Measurements from ENCODE around the gene RAPGEF2.
A peak's percentile ranks its signal among the peaks of the same experiment; 100 is the strongest.
"Not testable (repeated sequence)": the region's sequence is repeated elsewhere in the genome, so short reads cannot be mapped to it uniquely, and the experiment has no call there.

Gene RAPGEF2

DNA sequence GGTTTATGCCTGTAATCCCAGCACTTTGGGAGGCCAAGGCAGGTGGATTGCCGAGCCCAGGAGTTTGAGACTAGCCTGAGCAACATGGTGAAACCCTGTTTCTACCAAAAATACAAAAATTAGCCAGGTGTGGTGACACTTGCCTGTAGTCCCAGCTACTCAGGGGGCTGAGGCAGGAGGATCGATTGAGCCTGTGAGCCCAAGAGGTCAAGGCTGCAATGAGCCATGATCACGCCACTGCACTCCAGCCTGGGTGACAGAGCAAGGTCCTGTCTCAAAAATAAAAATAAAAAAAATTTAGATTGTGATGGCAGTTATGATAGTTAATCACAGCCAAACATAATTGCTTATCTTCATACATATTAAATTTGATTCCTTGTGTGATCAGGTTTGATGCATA lies 58.6 kb downstream of the RAPGEF2 start:
- DNase-seq (ENCODE audit: low spot score) = not testable (repeated sequence)

DNA sequence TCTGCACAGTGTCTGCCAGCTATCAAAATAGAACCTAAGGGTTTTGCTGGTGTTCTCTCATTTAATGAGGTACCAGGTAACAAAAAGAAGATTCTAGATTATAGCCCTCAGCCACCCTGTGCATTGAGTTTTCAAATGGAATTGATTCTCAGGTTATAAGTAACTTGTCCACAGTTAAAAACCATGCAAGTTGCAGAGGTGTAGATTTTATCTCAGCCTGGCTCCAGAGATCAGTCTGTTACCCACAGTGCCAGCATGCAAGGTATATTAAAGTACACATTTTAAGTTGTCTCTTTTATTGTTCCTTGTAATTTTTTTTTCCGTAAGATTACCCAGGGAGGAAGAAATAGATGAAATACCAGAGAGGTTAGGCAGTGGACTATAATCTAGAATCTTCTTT lies 59.7 kb downstream of the RAPGEF2 start:
- DNase-seq (ENCODE audit: low spot score) = no peak

DNA sequence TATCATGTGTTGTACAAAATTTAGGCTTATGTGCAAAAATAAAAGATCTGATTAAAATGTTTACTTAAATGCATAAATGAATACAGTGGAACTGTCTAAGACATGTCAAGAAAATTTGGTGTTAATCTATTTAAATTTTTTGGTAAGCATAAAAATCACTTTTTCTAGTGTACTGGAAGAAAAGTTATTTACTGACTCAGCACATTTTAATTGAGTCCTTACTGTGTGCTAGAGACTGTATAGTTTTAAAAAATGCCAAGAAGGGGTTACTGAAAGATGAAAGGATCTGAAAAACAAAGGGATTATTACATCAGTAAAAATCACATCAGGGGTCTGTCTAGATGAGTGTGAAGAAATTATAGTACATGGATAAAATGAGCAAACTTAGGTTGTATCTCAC lies 60.6 kb downstream of the RAPGEF2 start:
- no peak for DNase-seq (ENCODE audit: low spot score)

DNA sequence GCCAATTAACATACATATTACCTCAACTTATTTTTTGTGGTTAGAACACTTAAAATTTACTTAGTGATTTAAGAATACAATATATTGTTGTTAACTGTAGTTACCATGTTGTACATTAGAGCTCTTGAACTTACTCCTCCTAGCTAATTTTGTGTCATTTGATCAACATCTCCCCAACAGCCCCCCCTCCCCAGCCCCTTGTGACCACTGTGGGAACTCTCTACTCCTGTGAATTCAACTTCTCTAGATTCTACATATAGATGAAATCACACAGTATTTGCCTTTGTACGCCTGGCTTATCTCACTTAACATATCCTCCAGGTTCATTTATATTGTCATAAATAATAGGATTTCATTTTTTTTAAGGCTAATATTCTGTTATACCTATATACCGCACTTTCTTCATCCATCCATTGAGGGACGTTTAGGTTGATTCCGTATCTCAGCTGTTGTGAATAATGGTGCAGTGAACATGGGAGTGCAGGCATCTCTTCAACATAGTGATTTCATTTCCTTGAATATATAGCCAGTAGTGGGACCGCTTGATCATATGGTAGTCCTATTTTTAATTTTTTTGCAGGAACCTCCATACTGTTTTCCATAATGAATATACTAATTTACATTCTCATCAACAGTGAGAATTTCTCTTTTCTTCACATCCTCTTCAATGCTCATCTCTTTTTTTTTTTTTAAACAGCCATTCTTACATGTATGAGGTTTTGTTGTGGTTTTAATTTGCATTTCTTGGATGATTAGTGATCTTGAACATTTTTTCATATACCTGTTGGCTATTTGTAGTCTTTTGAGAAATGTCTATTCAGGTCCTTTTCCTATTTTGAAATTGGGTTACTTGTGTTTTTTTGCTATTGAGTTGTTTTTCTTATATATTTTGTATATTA lies 66.8 kb downstream of the RAPGEF2 start:
- DNase-seq (ENCODE audit: low spot score) = no peak

DNA sequence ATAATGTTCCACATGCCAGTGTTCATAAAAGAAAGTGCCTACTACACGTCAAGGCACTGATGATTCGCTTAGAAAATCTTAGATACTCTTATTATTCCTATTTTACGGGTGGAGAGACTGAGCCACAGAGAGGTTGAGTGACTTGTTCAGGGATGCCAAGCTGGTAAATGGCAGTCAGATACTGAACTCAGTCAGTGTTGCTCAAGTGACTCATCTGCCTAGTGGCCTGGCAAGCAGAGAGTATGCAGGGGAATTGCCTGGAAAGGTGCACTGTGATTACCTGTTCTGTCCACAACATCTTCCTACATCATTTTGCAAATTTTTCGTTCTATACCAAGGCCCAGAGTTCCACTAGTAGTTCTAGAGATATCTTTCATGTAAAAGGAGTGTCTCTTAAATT lies 68.4 kb downstream of the RAPGEF2 start:
- DNase-seq (ENCODE audit: low spot score) = no peak

DNA sequence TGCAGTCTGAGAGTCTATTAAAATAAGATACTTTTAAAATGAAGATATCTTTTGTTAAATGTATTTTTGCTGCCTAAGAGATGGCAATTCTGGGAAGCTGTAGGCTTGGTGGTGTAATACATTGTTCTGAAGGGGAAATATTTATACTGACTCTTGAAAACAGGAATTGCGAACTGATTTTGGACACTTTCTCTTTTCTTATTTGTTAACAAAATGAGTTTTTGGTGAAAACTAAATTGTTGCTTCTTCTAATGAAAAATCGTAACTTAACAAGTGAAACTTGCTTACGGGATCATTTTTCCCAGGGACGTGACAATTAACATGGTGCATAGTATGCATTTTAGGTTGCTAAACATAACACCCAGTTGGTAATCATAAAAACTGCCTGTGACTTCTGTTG lies 71.0 kb downstream of the RAPGEF2 start:
- DNase-seq (ENCODE audit: low spot score) = no peak

DNA sequence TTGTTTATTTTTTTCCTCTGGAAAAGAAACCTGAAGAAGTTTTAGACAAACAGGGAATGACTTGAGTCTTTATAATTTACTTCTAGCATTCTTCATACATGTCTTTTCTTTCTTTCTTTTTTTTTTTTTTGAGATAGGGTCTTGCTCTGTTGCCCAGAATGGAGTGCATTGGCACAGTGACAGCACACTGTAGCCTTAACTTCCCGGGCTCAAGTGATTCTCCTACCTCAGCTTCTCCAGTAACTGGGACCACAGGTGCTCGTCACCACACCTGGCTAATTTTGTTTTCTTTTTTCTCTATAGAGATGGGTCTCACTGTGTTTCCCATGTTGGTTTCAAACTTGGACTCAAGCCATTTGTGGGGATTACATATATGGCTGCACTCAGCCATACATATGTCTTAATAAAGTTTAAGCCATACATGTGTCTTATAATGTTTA lies 71.8 kb downstream of the RAPGEF2 start:
- no peak for DNase-seq (ENCODE audit: low spot score)

DNA sequence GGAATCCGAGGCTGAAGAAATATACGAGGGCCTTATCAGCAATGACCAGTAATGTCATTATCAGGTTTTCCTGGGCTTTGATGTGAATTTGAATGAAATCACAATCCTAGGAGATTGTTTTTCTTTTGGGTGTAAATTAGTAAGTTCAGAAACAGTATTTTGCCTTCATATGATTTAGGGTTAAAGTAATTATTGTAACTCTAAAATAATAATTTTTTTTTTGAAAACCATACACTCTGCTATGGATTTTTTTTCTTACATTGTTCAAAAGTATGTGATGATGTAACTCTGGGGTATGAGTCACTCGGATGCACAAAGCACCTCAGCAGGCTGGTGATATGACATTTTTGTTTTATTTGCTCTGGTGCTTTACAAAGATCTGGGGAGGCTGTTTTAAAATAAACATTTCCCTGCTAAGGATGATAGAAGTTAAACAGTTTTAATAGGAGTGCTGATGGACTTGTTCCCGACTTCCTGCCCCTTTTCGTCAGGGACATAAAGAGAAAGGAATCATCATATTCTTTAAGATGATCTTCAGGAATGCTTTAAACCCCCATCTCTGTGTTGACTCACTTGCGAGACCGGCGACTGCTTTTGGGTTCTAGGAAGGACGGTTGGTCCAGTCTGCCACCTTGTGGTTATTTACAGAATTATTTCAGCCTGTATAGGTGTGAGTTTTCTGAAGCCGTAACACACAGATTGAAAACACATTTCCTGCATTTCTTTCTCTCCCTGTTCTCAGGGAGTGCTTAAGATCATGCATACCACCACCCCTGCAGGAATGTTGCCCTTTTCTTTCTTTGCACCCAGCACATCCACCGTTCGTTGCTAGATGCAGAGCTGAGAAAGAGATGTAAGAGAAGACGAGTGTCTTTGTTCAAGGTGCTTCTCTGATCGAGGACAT lies 72.5 kb downstream of the RAPGEF2 start:
- peak; percentile 74 for DNase-seq (ENCODE audit: low spot score)

DNA sequence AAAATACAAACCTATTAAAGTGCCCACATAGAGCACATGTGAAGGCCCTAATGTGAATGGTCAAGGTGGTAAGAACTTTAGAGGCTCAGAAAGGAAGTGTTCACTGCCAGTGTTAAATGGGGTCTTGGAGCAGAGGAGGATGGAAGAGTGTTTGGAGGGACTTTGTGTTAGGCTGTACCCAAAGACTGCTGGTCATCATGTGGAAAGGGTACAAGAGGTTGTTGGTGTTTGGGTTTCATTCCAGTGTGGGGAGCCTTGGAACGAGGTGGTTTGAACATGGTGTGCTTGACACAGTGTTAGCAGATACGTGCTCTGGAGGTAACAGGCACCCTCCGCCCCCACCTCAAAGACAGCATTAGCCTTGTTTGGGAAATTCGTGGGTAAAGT lies 73.1 kb downstream of the RAPGEF2 start:
- no peak for DNase-seq (ENCODE audit: low spot score)

DNA sequence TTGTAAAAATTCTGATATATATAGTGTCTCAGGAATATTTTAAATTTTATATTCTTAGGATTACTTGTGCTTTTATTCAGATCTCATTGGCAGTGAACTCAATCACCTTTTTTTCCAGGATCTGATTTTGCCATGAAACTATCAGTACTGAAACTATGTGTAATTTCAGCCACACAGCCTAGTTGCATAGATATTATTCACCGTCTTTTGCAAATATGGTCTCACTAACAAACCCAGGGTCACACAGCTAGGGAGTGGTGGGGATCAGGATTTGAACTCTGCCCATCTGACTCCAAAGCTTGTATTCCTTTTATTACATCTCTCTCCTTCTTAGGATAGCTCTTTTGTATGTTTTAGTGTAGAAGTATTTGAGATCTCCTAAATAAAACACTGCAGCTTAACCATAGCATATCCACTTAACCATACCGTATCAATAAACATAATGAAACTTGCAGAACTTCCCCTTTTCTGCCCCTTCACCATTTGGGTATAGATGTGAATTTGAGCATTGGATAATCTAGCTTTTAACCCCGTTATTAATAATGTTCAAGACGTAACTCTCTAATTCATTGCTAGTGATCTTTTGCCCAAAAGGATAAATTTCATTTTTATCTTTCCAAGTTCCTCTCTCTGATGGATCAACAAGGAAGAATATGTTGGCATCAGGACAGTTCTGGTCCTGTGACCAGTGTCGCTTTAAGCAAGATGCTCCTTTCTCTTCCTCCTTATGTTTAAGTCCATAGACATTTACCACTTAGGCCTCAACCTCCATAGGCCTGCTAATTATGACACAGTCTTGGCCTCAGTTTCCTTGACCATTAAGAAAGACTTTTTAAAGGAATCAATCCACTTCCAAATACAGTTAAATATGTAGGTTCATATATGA lies 74.6 kb downstream of the RAPGEF2 start:
- DNase-seq (ENCODE audit: low spot score) = no peak

DNA sequence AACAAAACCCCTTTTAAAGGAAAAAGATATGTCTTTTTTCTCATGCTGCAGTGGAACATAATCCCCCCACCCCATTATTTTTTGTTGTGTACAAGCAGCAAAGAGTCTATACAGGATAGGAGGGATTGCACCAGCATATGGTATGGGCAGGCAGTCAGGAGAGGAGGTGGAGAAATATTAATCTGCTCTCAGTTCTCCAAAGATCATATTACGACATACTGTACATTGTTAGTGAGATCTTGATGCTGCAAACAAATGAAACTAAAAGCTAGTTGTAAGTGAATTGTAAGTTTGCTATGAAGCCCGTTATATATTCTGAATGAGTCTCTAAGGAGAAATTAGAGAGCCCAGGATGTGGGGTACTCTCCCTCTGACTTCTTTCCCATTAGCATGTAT lies 75.3 kb downstream of the RAPGEF2 start:
- no peak for DNase-seq (ENCODE audit: low spot score)

DNA sequence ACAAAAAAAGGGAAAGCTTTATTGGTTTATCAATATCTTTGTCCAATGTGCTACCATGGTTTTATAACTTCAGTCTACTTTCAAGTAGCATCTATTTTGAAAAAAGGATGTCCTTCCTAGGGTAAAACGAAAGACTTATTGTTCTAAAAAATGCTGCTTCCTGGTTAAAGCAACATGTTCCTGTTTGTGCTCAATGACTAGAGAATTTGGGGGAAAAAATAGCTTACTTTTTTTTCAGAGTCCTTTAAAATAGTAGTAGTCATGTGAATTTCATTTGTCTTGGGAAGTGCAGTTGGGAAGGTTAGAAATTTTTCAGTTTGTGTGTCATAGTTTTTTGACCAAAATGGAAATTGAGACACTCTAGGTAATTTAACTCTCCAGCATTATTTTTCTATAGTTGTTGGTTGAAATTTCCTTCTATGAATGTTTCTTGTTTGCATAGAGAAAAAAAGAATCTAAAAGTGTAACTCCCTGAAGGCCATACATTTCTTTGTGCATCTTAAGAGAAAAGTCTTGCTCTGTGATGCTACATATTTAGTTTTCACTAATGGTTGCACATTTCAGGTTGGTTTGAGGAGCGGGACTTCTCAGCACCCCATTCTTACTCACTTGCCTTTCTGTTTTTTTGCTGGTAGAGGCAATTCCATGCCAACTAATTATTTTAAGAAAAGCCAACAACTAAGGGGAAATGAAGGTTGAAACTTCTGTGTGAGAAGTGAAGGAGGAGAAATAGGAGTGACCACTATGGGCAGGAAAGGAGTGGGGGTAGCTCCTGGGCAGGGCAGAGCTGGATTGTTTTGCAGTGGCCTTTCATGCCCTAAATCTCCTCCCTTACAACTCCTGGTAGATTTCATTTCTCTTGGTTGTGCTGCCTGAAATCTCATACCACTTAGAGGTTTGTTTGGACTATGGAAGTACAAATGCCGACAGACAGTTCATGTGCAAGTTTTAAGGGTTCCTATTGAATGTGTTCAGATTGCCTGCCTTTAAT lies 76.4 kb downstream of the RAPGEF2 start:
- no peak for DNase-seq (ENCODE audit: low spot score)

DNA sequence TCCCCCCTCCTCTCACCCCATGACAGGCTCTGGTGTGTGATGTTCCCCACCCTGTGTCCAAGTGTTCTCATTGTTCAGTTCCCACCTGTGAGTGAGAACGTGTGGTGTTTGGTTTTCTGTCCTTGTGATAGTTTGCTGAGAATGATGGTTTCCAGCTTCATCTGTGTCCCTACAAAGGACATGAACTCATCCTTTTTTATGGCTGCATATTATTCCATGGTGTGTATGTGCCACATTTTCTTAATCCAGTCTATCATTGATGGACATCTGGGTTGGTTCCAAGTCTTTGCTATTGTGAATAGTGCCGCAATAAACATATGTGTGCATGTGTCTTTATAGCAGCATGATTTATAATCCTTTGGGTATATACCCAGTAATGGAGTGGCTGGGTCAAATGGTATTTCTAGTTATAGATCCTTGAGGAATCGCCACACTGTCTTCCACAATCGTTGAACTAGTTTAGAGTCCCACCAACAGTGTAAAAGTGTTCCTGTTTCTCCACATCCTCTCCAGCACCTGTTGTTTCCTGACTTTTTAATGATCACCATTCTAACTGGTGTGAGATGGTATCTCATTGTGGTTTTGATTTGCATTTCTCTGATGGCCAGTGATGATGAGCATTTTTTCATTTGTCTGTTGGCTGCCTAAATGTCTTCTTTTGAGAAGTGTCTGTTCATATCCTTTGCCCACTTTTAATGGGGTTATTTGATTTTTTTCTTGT lies 81.2 kb downstream of the RAPGEF2 start:
- not testable (repeated sequence) for DNase-seq (ENCODE audit: low spot score)

DNA sequence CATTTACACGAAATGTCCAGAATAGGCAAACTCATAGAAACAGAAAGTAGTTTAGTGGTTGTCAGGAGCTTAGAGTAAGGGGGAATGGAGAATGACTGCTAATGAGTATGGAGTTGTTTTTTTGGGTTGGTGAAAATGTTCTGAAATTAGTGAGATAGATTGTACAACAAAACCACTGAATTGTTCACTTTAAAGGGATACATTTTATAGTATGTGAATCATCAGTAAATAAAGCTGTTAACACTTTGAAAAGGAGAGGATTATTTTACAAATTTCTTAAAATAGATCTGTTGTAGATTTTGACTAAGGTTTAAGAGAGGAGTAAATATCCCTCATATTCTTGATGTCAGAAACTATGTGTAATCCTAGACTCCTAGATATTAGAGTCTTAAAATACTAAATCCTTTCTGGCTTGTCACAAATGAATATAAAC lies 82.7 kb downstream of the RAPGEF2 start:
- DNase-seq (ENCODE audit: low spot score) = no peak

DNA sequence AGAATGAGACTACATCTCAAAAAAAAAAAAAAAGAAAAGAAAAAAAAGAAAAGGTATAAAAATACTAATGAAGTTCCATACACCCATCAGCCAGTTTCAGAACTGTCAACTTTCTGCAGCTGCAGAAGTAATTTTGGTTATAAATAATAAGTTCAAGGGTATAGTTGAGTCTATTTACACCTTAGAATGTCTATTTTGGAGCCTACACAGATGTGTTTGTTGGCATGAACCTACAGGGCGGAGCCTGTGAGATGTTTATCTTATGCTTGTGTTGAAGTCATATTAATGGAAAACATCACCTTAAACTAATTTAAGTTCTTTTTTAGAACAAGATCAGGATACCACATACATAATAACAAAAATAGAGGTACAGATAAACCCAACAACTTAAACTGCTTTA lies 85.8 kb downstream of the RAPGEF2 start:
- no peak for DNase-seq (ENCODE audit: low spot score)

DNA sequence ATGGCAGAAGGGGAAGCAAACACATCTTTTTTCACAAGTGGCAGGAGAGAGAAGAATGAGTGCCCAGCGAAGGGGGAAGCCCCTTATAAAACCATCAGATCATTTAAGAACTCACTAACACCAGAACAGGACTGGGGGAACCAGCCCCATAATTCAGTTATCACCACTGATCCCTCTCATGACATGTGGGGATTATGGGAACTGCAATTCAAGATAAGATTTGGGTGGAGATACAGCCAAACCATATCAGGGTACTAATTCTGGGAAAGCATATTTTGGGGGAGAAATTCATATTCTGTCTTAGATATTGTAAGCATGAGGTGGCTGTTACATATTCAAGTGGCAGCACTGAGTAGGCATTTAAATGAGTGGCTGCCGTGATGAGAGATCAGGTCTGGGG lies 87.8 kb downstream of the RAPGEF2 start:
- no peak for DNase-seq (ENCODE audit: low spot score)

DNA sequence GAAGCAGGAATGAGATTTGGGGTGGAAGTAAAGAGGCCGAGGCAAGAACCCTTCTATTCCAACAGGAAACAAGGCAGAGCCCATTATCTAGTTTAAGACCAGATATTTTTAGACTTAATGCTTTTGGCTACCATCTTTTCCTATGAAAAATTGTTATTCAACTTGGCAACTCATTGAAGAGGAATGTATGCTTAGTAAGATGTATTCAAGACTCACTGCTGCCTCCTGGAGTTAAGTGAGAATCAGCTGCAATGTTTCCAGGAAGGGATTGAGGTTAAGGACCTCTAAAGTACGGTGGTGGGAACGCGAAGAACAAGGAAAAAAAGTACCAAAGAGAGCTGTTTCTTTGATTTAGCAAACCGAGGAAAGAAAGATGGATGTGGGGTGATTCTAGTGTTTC lies 89.1 kb downstream of the RAPGEF2 start:
- peak; percentile 44 for DNase-seq (ENCODE audit: low spot score)

DNA sequence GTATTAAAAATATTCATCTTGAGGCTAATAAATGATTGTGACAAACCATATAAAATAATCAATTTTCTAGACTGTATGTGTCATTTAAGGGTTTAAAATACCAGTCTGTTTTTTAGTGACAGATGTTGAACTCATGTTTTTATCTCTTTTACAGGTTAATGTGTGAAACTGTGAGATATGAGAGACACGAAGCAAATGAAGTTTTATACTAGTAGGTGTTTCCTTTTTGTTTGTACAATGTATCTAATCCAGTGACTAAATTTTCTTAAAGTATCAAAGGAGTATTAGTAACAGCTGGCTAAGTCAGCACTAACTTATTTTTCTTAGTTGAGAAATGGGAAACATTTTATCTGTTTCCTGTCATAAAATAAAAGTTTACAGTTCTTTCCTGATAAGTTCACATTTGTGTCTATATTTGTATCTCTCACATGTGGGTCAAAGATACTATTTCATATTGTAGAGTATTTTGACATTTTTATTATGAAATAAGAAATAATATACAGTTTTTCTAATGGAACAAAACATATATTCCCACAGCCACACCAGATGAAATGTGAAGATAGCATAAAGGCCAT lies 90.3 kb downstream of the RAPGEF2 start:
- no peak for DNase-seq (ENCODE audit: low spot score)

DNA sequence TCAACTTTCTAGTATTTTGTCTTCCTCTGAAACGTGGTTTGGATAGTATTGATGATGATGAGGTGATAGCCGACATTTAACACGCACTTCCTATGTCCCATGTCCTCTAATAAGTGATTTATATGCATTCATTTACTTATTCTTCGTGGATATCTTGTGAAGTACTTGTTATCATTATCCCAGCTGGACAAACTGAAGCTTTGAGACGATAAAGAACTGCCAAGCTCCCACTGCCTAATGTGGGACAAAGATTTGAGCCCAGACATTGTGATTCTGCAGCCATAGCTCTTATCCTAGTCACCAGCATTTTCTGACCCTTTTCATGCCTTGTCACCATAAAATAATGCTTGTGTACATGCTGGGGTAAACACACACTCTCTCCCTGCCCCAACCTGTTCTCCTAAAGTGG lies 92.5 kb downstream of the RAPGEF2 start:
- DNase-seq (ENCODE audit: low spot score) = no peak

All from AG08395 (cell line).